GM12865 (cell line): ENCODE results near the gene PLEKHA4.
"Not testable (repeated sequence)": the region's sequence is repeated elsewhere in the genome, so short reads cannot be mapped to it uniquely, and the experiment has no call there.

ENCODE experiments used
- DNase-seq: peaks from one replicate; pipeline ENCODE4 v3.0.0; 2010; ENCODE audit warnings: low read depth
- H3K4me3 ChIP-seq: 2 replicates; pipeline ENCODE4 v1.5.1; 2011; ENCODE audit warnings: mild to moderate bottlenecking, low read depth, low read length, control low read depth
- TF ChIP-seq, protein P1 (sequence below): IDR thresholded peaks from 2 replicates; pipeline ENCODE4 v1.5.1; 2011; ENCODE audit warnings: low read length, control low read depth, low read depth, inconsistent platforms; ENCODE audit not compliant: insufficient read depth; ENCODE audit errors: missing control alignments

The PLEKHA4 gene

GRCh38 chr19:48868114-48868886, at the start of gene PLEKHA4:
Gene PLEKHA4, minus strand, starts transcription at chr19:48868617. Its CDS starts 997 bp downstream, at chr19:48867620.
- DNase-seq: no peak
- TF ChIP-seq, protein P1, sequence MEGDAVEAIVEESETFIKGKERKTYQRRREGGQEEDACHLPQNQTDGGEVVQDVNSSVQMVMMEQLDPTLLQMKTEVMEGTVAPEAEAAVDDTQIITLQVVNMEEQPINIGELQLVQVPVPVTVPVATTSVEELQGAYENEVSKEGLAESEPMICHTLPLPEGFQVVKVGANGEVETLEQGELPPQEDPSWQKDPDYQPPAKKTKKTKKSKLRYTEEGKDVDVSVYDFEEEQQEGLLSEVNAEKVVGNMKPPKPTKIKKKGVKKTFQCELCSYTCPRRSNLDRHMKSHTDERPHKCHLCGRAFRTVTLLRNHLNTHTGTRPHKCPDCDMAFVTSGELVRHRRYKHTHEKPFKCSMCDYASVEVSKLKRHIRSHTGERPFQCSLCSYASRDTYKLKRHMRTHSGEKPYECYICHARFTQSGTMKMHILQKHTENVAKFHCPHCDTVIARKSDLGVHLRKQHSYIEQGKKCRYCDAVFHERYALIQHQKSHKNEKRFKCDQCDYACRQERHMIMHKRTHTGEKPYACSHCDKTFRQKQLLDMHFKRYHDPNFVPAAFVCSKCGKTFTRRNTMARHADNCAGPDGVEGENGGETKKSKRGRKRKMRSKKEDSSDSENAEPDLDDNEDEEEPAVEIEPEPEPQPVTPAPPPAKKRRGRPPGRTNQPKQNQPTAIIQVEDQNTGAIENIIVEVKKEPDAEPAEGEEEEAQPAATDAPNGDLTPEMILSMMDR: no peak
- peak within 1 kb of the TSS; percentile 31 for H3K4me3 ChIP-seq

- TF ChIP-seq, protein P1: no peak
- DNase-seq: peak; percentile 46
- no peak overlapping the region for H3K4me3 ChIP-seq
These were observed 49.7 kb upstream of the PLEKHA4 start for GRCh38 chr19:48918071-48918470.

DNA sequence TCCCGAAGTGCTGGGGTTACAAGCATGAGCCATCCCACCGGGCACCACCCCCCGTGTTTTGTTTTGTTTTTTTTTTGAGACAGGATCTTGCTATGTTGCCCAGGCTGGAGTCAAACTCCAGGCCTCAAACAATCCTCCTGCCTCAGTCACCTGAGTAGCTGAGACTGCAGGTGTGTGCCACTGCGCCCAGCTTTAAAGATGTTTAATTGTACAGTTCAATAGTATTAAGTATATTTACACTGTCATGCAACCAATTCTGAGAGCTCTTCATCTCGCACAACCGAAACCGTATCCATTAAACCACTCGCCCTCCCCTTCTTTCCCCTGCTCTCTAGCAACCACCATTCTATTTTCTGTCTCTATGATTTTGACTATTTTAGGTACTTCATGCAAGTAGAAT, 47.3 kb upstream of the PLEKHA4 start:
- no peak overlapping the region for H3K4me3 ChIP-seq
- no peak for DNase-seq
- TF ChIP-seq, protein P1: no peak

DNA sequence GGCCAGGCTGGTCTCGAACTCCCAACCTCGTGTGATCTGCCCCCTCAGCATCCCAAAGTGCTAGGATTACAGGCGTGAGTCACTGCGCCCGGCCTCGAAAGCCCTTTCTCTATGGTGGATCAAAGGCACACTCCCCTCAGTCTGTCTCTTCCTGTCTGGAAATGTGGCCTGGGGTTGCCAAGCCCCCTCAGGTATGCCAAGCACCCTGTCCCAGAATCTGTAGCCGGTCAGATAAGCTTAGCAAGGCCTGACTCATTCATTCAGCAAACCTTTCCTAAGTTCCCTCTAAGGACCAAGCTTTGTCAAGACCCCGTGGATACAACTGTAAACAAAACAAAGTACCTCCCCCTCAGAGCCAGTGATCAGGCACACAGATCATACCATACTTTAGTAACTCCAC, 45.8 kb upstream of the PLEKHA4 start:
- TF ChIP-seq, protein P1: no peak
- H3K4me3 ChIP-seq: no peak overlapping the region

GRCh38 chr19:48913114-48913889, 44.9 kb upstream of the PLEKHA4 start:
- TF ChIP-seq, protein P1: no peak
- DNase-seq: no peak
- H3K4me3 ChIP-seq: no peak overlapping the region

More for the DNA sequence above, 45.8 kb upstream of the PLEKHA4 start:
- no peak for DNase-seq

DNA sequence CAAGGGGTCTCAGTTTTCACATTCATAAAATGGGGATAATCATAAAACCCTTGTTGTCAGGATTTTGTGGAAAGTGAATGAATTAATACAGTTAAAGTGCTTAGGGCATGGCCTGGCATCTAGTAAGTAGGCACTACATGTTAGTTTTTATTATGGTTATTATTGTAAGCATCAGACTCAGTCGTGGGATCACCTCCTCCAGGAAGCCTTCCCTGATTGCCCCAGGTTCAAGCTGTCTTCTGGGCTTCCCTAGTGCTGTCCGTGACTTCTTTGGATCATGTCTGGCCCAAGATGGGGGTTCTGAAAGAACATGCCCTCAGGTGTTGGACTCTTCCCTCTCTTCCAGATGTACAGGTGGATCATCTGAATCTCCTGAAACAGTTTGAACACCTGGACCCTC, 42.4 kb upstream of the PLEKHA4 start:
- DNase-seq: no peak
- TF ChIP-seq, protein P1: no peak
- no peak overlapping the region for H3K4me3 ChIP-seq

DNA sequence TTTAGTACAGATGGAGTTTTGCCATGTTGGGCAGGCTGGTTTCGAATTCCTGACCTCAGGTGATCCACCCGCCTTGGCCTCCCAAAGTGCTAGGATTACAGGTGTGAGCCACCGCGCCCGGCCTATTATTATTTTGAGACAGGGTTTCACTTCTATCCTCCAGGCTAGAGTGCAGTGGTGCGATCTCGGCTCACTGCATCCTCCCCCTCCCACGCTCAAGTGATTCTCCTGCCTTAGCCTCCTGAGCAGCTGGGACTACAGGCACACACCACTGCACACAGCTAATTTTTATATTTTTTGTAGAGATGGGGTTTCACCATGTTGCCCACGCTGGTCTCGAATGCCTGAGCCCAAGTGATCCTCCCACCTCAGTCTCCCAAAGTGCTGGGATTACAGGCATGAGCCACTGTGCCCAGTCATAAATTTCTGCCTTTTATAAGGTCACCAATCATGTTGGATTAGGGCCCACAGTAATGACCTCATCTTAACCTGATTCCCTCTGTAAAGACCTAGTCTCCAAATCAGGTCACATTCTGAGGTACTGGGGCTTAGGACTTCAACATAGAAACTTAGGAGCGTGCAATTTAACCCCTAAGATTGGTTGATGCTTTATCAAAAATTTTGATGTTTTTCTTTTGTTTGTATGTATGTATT, 41.1 kb upstream of the PLEKHA4 start:
- H3K4me3 ChIP-seq: not testable (repeated sequence)
- peak; percentile 60 for DNase-seq
